ENCODE measurements around the gene GALNT7. TPM values are rescaled to one million over a fixed set of nuclear protein-coding genes. Genes with fewer than 3 reads are reported as not detected.
A peak's percentile ranks its signal among the peaks of the same experiment; 100 is the strongest.

Gene GALNT7
- total and polyA plus RNA-seq, 4 donors = 9.3 to 32.7 (median 14.3) TPM

GRCh38 chr4:173121076-173121561 is 47.5 kb upstream of the GALNT7 start:
- no peaks in the 10 kb centered on the region for H3K27me3 ChIP-seq (ENCODE audit: control insufficient read depth in 3 of 3, insufficient read depth in 3 of 3, low read length in 2 of 3)
- H3K36me3 ChIP-seq (ENCODE audit: control insufficient read depth in 4 of 4, insufficient read depth in 4 of 4, low read length in 4 of 4) = no peaks in the 10 kb centered on the region
- no peak overlapping the region for H3K4me3 ChIP-seq
- H3K27ac ChIP-seq (ENCODE audit: low read depth in 1 of 2, low read length in 1 of 2) = peak overlapping the region in 1 of 2 donors; percentile 13
- no peak for TF ChIP-seq CTCF (IDR thresholded peaks at IDR 0.05; ENCODE audit: control extremely low read depth, extremely low read depth)
- peaks cover 0 to 6% (median 0%) of the 10 kb centered on the region in 5 donors for H3K4me1 ChIP-seq (ENCODE audit: control insufficient read depth in 5 of 5, insufficient read depth in 5 of 5, low read length in 5 of 5)
- H3K9ac ChIP-seq (ENCODE audit: insufficient read depth in 1 of 2, low read length in 2 of 2) = no peak overlapping the region
- ATAC-seq (ENCODE audit: insufficient read depth, low FRiP score) (peak; percentile 62), DNase-seq (peak; percentile 13 to 48 (median 24))
- H3K9me3 ChIP-seq (ENCODE audit: control insufficient read depth in 4 of 4, insufficient read depth in 3 of 4, low read length in 3 of 4) = no peaks in the 10 kb centered on the region
- WGBS, 2 donors = 6 to 16% methylated on average over 3 of the region's 3 CpGs

GRCh38 chr4:173124209-173124865 is 44.3 kb upstream of the GALNT7 start:
- H3K27me3 ChIP-seq (ENCODE audit: control insufficient read depth in 3 of 3, insufficient read depth in 3 of 3, low read length in 2 of 3) = no peaks in the 10 kb centered on the region
- no peaks in the 10 kb centered on the region for H3K36me3 ChIP-seq (ENCODE audit: control insufficient read depth in 4 of 4, insufficient read depth in 4 of 4, low read length in 4 of 4)
- no peak overlapping the region for H3K27ac ChIP-seq (ENCODE audit: low read depth in 1 of 2, low read length in 1 of 2)
- no peak overlapping the region for H3K4me3 ChIP-seq
- DNase-seq (no peak), ATAC-seq (ENCODE audit: insufficient read depth, low FRiP score) (no peak)
- peaks cover 0 to 6% (median 0%) of the 10 kb centered on the region in 5 donors for H3K4me1 ChIP-seq (ENCODE audit: control insufficient read depth in 5 of 5, insufficient read depth in 5 of 5, low read length in 5 of 5)
- 94 to 95% methylated on average over 7 of the region's 7 CpGs for WGBS, 2 donors
- H3K9ac ChIP-seq (ENCODE audit: insufficient read depth in 1 of 2, low read length in 2 of 2) = no peak overlapping the region
- H3K9me3 ChIP-seq (ENCODE audit: control insufficient read depth in 4 of 4, insufficient read depth in 3 of 4, low read length in 3 of 4) = no peaks in the 10 kb centered on the region
- no peak for TF ChIP-seq CTCF (IDR thresholded peaks at IDR 0.05; ENCODE audit: control extremely low read depth, extremely low read depth)

GRCh38 chr4:173125216-173125812 is 43.3 kb upstream of the GALNT7 start:
- ATAC-seq (ENCODE audit: insufficient read depth, low FRiP score) (no peak), DNase-seq (no peak)
- Histone ChIP-seq H3K36me3 (ENCODE audit: control insufficient read depth in 4 of 4, insufficient read depth in 4 of 4, low read length in 4 of 4) (no peaks in the 10 kb centered on the region), H3K27me3 (ENCODE audit: control insufficient read depth in 3 of 3, insufficient read depth in 3 of 3, low read length in 2 of 3) (no peaks in the 10 kb centered on the region), H3K9me3 (ENCODE audit: control insufficient read depth in 4 of 4, insufficient read depth in 3 of 4, low read length in 3 of 4) (no peaks in the 10 kb centered on the region), H3K9ac (ENCODE audit: insufficient read depth in 1 of 2, low read length in 2 of 2) (no peak overlapping the region), H3K4me1 (ENCODE audit: control insufficient read depth in 5 of 5, insufficient read depth in 5 of 5, low read length in 5 of 5) (peaks cover 0 to 6% (median 0%) of the 10 kb centered on the region in 5 donors), H3K4me3 (no peak overlapping the region), H3K27ac (ENCODE audit: low read depth in 1 of 2, low read length in 1 of 2) (no peak overlapping the region)
- 83 to 98% methylated on average over 4 of the region's 4 CpGs for WGBS, 2 donors
- no peak for TF ChIP-seq CTCF (IDR thresholded peaks at IDR 0.05; ENCODE audit: control extremely low read depth, extremely low read depth)
